CD14-positive monocyte (primary cell): ENCODE results near the gene ARHGEF37. TPM values are rescaled to one million over a fixed set of nuclear protein-coding genes. Genes with fewer than 3 reads are reported as not detected.
A peak's percentile ranks its signal among the peaks of the same experiment; 100 is the strongest.

ENCODE experiments used
- DNase-seq, 3 donors: peaks; one replicate each; pipeline ENCODE4 v3.0.0-alpha.2; 2011 to 2022
- H2AFZ ChIP-seq: 2 replicates; pipeline ENCODE4 v1.6.0; 2012; ENCODE audit warnings: mild to moderate bottlenecking, low read depth, low read length, inconsistent platforms; ENCODE audit not compliant: insufficient read depth, poor library complexity, severe bottlenecking
- H3K27ac ChIP-seq, 2 donors: 1 replicate in 1 of 2; 2 replicates in 1 of 2; pipeline ENCODE4 v1.5.1; 2012 to 2013; ENCODE audit warnings: low read length in 2 of 2, control low read depth in 1 of 2, inconsistent platforms in 1 of 2, low read depth in 1 of 2, mild to moderate bottlenecking in 1 of 2
- H3K27me3 ChIP-seq, 2 donors: one replicate each; pipeline versions ENCODE4 v1.6.0 to v1.6.1; 2011 to 2013; ENCODE audit warnings: low read length in 2 of 2; ENCODE audit not compliant: control insufficient read depth in 2 of 2, insufficient read depth in 2 of 2
- H3K36me3 ChIP-seq, 2 donors: replicated peaks in 1 of 2; 1 replicate in 1 of 2; 2 replicates in 1 of 2; pipeline versions ENCODE4 v1.5.1 to v1.6.1; 2012 to 2013; ENCODE audit warnings: low read length in 2 of 2, control low read depth in 1 of 2, inconsistent platforms in 1 of 2, mild to moderate bottlenecking in 1 of 2; ENCODE audit not compliant: insufficient read depth in 2 of 2, control insufficient read depth in 1 of 2
- H3K4me1 ChIP-seq, 2 donors: 1 replicate in 1 of 2; 2 replicates in 1 of 2; pipeline versions ENCODE4 v1.5.1 to v1.6.1; 2012 to 2013; ENCODE audit warnings: low read length in 2 of 2, control low read depth in 1 of 2, inconsistent platforms in 1 of 2, mild to moderate bottlenecking in 1 of 2, moderate library complexity in 1 of 2; ENCODE audit not compliant: insufficient read depth in 2 of 2, control insufficient read depth in 1 of 2
- H3K4me2 ChIP-seq: replicated peaks from 2 replicates; pipeline ENCODE3; 2012; ENCODE audit warnings: low read length, moderate library complexity, mild to moderate bottlenecking; ENCODE audit not compliant: poor library complexity, severe bottlenecking; ENCODE audit errors: extremely low read depth
- H3K4me3 ChIP-seq, 3 experiments: fragments of 200-600 bp in 1 of 3; sonication (generic) in 1 of 3; replicated peaks in 1 of 3; 1 replicate in 2 of 3; 2 replicates in 1 of 3; pipeline ENCODE4 v1.5.1; 2011 to 2013; ENCODE audit warnings: low read length in 3 of 3, mild to moderate bottlenecking in 3 of 3, control low read depth in 2 of 3, low read depth in 2 of 3, inconsistent platforms in 1 of 3, moderate library complexity in 1 of 3
- H3K79me2 ChIP-seq: 2 replicates; pipeline ENCODE4 v1.6.0; 2012; ENCODE audit warnings: mild to moderate bottlenecking, control low read depth, inconsistent platforms, low read length, moderate library complexity; ENCODE audit not compliant: insufficient read depth
- H3K9ac ChIP-seq: 2 replicates; pipeline ENCODE4 v1.6.0; 2017; ENCODE audit warnings: low read length, mild to moderate bottlenecking; ENCODE audit not compliant: insufficient read depth, poor library complexity, severe bottlenecking
- H3K9me3 ChIP-seq, 2 donors: replicated peaks in 1 of 2; 1 replicate in 1 of 2; 2 replicates in 1 of 2; pipeline versions ENCODE4 v1.5.1 to v1.6.1; 2012 to 2013; ENCODE audit warnings: low read length in 2 of 2, control low read depth in 1 of 2; ENCODE audit not compliant: control insufficient read depth in 1 of 2, insufficient read depth in 1 of 2
- H4K20me1 ChIP-seq: 2 replicates; pipeline ENCODE4 v1.6.0; 2012; ENCODE audit warnings: mild to moderate bottlenecking, low read length, control low read depth, moderate library complexity; ENCODE audit not compliant: insufficient read depth
- H3K27ac Mint-ChIP-seq, 7 donors: one replicate each; pipeline ENCODE4 v1.8.0; 2020; ENCODE audit warnings: mild to moderate bottlenecking in 7 of 7, mixed read lengths in 7 of 7, moderate library complexity in 6 of 7, inconsistent platforms in 2 of 7
- H3K27me3 Mint-ChIP-seq, 3 donors: one replicate each; pipeline ENCODE4 v1.8.0; 2021 to 2022; ENCODE audit warnings: low read depth in 3 of 3, mild to moderate bottlenecking in 3 of 3, mixed read lengths in 3 of 3, moderate library complexity in 3 of 3, inconsistent platforms in 1 of 3
- H3K36me3 Mint-ChIP-seq, 2 donors: one replicate each; pipeline ENCODE4 v1.8.0; 2020; ENCODE audit warnings: mixed read lengths in 2 of 2, inconsistent platforms in 1 of 2, mild to moderate bottlenecking in 1 of 2
- H3K4me1 Mint-ChIP-seq: one replicate; pipeline ENCODE4 v1.8.0; 2020; ENCODE audit warnings: mild to moderate bottlenecking, mixed read lengths
- H3K4me3 Mint-ChIP-seq, 2 donors: one replicate each; pipeline ENCODE4 v1.8.0; 2020; ENCODE audit warnings: mild to moderate bottlenecking in 2 of 2, mixed read lengths in 2 of 2, moderate library complexity in 1 of 2
- H3K9me3 Mint-ChIP-seq, 7 donors: one replicate each; pipeline ENCODE4 v1.8.0; 2020 to 2022; ENCODE audit warnings: mixed read lengths in 7 of 7, mild to moderate bottlenecking in 6 of 7, moderate library complexity in 6 of 7, inconsistent platforms in 2 of 7
- WGBS: methylation state at CpG from one replicate; pipeline ENCODE4 v1.1.5; 2013; ENCODE audit warnings: missing lambda C conversion rate; ENCODE audit not compliant: insufficient coverage; 5-methylcytosine and 5-hydroxymethylcytosine counted together
- intact Hi-C, 2 donors: fragments of 100-400 bp; cut with micrococcal nuclease; formaldehyde crosslinking; loops; one replicate each; pipeline versions ENCODE4 v1.15.0 to v1.15.1; 2023
- polyA plus RNA-seq, 3 donors: library from polyadenylated mRNA; depleted of rRNA in 1 of 3; unstranded in 2 of 3; stranded (reverse) in 1 of 3; fragments of 300-500 nt in 2 of 3; fragments of >200 nt in 1 of 3; fragmentation: Illumina TruSeq in 2 of 3; gene quantifications; 1 replicate in 2 of 3; 2 replicates in 1 of 3; pipeline ENCODE4 v1.2.3, GENCODE V29; 2012 to 2021
- TF ChIP-seq, protein P1 (sequence below): fragments of 200-600 bp; IDR thresholded peaks from one replicate; pipeline ENCODE4 v1.8.0; 2022; ENCODE audit warnings: antibody characterized with exemption, mild to moderate bottlenecking

The ARHGEF37 gene
- polyA plus RNA-seq, 3 donors = not detected

DNA sequence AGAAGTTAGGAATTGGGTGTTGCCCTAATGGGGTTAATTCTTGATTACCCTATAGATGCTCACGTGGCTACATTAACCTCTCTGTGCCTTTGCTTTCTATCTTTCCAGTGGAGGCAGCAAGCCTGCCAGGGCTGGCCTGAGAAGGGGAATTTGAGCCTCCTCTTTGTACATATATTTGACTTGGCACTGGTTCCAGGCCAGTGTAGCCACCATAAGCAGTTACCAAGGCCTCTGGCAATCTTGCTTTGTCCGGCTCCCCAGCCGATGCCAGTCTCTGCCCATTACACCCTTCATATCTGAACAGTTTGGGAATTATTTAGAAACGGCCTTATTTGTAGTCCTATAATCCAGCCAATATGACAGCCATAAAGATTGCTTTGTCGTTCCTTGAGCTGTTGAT, 90.2 kb downstream of the ARHGEF37 start:
- no peaks in the 10 kb centered on the region for H3K27me3 ChIP-seq
- no peak overlapping the region for H3K4me3 Mint-ChIP-seq
- no peaks in the 10 kb centered on the region for H3K79me2 ChIP-seq
- peak overlapping the region in 2 of 7 donors; percentile 1 to 68 for H3K27ac Mint-ChIP-seq
- H2AFZ ChIP-seq = no peak overlapping the region
- peaks cover 52% of the 10 kb centered on the region for H3K4me1 Mint-ChIP-seq
- H3K4me2 ChIP-seq = no peak overlapping the region
- no peaks in the 10 kb centered on the region for H3K36me3 ChIP-seq
- H3K4me3 ChIP-seq = no peak overlapping the region
- H3K4me1 ChIP-seq = peaks cover 33 to 49% of the 10 kb centered on the region in 2 donors
- peaks cover 0 to 3% (median 3%) of the 10 kb centered on the region in 3 donors for H3K27me3 Mint-ChIP-seq
- TF ChIP-seq, protein P1, sequence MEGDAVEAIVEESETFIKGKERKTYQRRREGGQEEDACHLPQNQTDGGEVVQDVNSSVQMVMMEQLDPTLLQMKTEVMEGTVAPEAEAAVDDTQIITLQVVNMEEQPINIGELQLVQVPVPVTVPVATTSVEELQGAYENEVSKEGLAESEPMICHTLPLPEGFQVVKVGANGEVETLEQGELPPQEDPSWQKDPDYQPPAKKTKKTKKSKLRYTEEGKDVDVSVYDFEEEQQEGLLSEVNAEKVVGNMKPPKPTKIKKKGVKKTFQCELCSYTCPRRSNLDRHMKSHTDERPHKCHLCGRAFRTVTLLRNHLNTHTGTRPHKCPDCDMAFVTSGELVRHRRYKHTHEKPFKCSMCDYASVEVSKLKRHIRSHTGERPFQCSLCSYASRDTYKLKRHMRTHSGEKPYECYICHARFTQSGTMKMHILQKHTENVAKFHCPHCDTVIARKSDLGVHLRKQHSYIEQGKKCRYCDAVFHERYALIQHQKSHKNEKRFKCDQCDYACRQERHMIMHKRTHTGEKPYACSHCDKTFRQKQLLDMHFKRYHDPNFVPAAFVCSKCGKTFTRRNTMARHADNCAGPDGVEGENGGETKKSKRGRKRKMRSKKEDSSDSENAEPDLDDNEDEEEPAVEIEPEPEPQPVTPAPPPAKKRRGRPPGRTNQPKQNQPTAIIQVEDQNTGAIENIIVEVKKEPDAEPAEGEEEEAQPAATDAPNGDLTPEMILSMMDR = no peak
- H3K9me3 Mint-ChIP-seq = peaks cover 0 to 16% (median 5%) of the 10 kb centered on the region in 7 donors
- no peak for DNase-seq
- H3K9ac ChIP-seq = no peak overlapping the region
- no peak overlapping the region for H3K27ac ChIP-seq
- H4K20me1 ChIP-seq = no peaks in the 10 kb centered on the region
- no peaks in the 10 kb centered on the region for H3K36me3 Mint-ChIP-seq
- 100% methylated on average over 3 of the region's 5 CpGs for WGBS
- H3K9me3 ChIP-seq = peaks cover 0 to 8% of the 10 kb centered on the region in 2 donors
- intact Hi-C loops = loop anchor here in 1 of 2 donors (10.0 kb wide), 1 partner anchor 273 kb away; the partner anchor contains the start of gene PDE6A

DNA sequence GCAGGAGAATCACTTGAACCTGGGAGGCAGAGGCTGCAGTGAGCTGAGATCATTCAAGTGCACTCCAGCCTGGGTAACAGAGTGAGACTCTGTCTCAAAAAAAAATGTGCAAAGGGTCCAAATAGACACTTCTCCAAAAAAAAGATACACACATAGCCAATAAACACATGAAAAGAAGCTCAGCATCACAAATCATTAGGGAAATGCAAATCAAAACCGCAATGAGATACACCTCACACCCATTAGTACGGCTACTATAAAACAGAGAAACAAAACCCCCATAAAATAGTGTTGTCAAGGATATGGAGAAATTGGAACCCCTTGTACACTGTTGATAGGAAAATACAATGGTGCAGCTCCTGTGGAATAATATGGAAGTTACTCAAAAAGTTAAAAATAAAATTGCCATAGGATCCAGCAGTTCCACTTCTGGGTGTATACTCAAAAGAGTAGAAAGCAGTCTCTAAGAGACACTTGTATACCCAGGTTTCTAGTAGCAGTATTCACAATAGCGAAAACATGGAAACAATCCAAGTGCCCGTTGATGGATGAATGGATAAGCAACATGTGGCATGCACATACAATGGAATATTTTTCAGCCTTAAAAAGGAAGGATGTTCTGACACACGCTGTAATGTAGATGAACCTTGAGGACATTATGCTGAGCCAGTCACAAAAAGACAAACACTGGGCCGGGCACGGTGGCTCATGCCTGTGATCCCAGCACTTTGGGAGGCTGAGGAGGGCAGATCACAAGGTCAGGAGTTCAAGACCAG, 91.6 kb downstream of the ARHGEF37 start:
- H3K27ac ChIP-seq = no peak overlapping the region
- Mint-ChIP-seq H3K27ac (no peak overlapping the region), H3K27me3 (peaks cover 0 to 3% (median 3%) of the 10 kb centered on the region in 3 donors), H3K9me3 (peaks cover 0 to 12% (median 5%) of the 10 kb centered on the region in 7 donors), H3K36me3 (no peaks in the 10 kb centered on the region), H3K4me1 (peaks cover 53% of the 10 kb centered on the region), H3K4me3 (no peak overlapping the region)
- no peak overlapping the region for H3K4me3 ChIP-seq
- H3K36me3 ChIP-seq = no peaks in the 10 kb centered on the region
- no peak overlapping the region for H3K9ac ChIP-seq
- 93% methylated on average over 2 of the region's 7 CpGs for WGBS
- no peak overlapping the region for H3K4me2 ChIP-seq
- no peaks in the 10 kb centered on the region for H4K20me1 ChIP-seq
- DNase-seq = no peak
- no peak overlapping the region for H2AFZ ChIP-seq
- TF ChIP-seq, protein P1 = no peak
- H3K4me1 ChIP-seq = peaks cover 33 to 49% of the 10 kb centered on the region in 2 donors
- H3K27me3 ChIP-seq = no peaks in the 10 kb centered on the region
- H3K9me3 ChIP-seq = peaks cover 0 to 5% of the 10 kb centered on the region in 2 donors
- H3K79me2 ChIP-seq = no peaks in the 10 kb centered on the region
- intact Hi-C loops = loop anchor here in 1 of 2 donors (10.0 kb wide), 1 partner anchor 272 kb away; the partner anchor contains the start of gene PDE6A
